ENCODE results near the gene APEH. TPM values are rescaled to one million over a fixed set of nuclear protein-coding genes. Genes with fewer than 3 reads are reported as not detected.
A peak's percentile ranks its signal among the peaks of the same experiment; 100 is the strongest.

APEH gene
- total and polyA plus RNA-seq, 2 of the 13 experiments (the other 11 are each of a cell fraction or from before 2014, with no cell fraction given), result 116 to 130 TPM

DNA sequence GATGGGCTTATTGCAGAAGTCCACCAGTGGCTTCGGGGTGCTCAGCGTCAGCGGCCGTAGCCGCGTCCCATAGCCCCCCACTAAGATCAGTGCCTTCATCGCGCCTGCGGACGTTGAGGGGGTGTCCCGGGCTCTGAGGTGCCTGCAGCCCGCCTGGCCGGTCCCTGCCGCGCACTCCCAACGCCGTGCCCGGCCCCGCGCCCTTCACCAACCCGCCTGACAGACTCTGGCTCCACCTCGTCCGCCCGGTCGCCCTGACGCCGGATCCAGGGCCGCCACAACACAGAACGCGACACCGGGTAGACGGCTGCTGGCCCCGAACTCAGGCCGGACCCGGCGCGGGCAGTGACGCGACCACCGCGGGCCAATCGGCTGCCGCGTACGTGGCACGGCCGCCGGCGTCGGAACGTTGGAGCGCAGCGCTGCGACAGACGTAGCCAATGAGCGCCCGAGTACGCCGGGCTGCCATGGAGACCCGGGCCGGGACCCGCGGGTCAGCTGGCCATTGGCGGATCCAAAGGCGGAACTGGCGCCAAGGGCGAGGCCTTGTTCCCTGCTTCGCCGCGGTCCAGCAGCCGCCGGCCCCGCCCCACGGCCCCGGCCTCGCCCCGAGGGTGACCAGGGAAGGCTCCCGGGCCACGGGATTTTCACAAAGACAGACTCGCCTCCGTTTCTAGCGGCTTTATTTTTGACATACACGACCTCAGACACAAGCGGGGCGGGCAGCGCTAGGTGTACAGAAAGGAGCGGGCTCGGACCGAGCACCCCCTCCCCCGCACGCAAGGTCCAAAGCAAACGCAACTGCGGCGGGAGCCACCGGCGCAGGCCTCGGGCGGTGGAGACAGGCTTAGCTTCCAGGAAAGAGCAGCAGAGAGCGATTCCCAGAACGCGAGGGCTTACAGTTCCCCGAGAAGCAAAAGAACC is 49.7 kb downstream of the APEH start, which contains the start of gene GMPPB (continued):
- no peak for TF ChIP-seq ZBTB7A (CRISPR knock-in tag; IDR thresholded peaks at IDR 0.05)
- TF ChIP-seq ZNF776 (CRISPR knock-in tag; IDR thresholded peaks at IDR 0.05), result peak; percentile 90; the same call in 1 of the 2 replicates
- peak; percentile 52; the same call in 1 of the 2 replicates for TF ChIP-seq POLR2AphosphoS2 (IDR thresholded peaks at IDR 0.05; ENCODE audit: low read depth, low read length)
- TF ChIP-seq TOE1 (CRISPR knock-in tag; IDR thresholded peaks at IDR 0.05), result no peak
- no peak for TF ChIP-seq ZNF629 (CRISPR knock-in tag; conservative IDR thresholded peaks at IDR 0.05)
- TF ChIP-seq, protein P1, sequence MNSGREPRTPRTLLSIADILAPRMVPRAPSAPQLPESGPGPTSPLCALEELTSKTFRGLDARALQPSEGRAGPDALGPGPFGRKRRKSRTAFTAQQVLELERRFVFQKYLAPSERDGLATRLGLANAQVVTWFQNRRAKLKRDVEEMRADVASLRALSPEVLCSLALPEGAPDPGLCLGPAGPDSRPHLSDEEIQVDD (CRISPR knock-in tag; IDR thresholded peaks at IDR 0.05; ENCODE audit: borderline replicate concordance), result peak; percentile 80; the same call in 1 of the 2 replicates
- peak; percentile 76; the same call in 1 of the 2 replicates for TF ChIP-seq ZNF136 (CRISPR knock-in tag; IDR thresholded peaks at IDR 0.05; ENCODE audit: low read depth)
- TF ChIP-seq, protein P2, sequence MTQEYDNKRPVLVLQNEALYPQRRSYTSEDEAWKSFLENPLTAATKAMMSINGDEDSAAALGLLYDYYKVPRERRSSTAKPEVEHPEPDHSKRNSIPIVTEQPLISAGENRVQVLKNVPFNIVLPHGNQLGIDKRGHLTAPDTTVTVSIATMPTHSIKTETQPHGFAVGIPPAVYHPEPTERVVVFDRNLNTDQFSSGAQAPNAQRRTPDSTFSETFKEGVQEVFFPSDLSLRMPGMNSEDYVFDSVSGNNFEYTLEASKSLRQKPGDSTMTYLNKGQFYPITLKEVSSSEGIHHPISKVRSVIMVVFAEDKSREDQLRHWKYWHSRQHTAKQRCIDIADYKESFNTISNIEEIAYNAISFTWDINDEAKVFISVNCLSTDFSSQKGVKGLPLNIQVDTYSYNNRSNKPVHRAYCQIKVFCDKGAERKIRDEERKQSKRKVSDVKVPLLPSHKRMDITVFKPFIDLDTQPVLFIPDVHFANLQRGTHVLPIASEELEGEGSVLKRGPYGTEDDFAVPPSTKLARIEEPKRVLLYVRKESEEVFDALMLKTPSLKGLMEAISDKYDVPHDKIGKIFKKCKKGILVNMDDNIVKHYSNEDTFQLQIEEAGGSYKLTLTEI (CRISPR knock-in tag; conservative IDR thresholded peaks at IDR 0.05), result no peak
- TF ChIP-seq ASH2L (IDR thresholded peaks at IDR 0.05; ENCODE audit: insufficient read length, low read depth, low read length), result peak; percentile 72
- no peak for TF ChIP-seq CEBPG (CRISPR knock-in tag; IDR thresholded peaks at IDR 0.05)
- TF ChIP-seq ZBTB7B (CRISPR knock-in tag; IDR thresholded peaks at IDR 0.05), result 0 out of 2 replicates have a peak, but pooled peaks have one; percentile 19
- TF ChIP-seq, protein P3, sequence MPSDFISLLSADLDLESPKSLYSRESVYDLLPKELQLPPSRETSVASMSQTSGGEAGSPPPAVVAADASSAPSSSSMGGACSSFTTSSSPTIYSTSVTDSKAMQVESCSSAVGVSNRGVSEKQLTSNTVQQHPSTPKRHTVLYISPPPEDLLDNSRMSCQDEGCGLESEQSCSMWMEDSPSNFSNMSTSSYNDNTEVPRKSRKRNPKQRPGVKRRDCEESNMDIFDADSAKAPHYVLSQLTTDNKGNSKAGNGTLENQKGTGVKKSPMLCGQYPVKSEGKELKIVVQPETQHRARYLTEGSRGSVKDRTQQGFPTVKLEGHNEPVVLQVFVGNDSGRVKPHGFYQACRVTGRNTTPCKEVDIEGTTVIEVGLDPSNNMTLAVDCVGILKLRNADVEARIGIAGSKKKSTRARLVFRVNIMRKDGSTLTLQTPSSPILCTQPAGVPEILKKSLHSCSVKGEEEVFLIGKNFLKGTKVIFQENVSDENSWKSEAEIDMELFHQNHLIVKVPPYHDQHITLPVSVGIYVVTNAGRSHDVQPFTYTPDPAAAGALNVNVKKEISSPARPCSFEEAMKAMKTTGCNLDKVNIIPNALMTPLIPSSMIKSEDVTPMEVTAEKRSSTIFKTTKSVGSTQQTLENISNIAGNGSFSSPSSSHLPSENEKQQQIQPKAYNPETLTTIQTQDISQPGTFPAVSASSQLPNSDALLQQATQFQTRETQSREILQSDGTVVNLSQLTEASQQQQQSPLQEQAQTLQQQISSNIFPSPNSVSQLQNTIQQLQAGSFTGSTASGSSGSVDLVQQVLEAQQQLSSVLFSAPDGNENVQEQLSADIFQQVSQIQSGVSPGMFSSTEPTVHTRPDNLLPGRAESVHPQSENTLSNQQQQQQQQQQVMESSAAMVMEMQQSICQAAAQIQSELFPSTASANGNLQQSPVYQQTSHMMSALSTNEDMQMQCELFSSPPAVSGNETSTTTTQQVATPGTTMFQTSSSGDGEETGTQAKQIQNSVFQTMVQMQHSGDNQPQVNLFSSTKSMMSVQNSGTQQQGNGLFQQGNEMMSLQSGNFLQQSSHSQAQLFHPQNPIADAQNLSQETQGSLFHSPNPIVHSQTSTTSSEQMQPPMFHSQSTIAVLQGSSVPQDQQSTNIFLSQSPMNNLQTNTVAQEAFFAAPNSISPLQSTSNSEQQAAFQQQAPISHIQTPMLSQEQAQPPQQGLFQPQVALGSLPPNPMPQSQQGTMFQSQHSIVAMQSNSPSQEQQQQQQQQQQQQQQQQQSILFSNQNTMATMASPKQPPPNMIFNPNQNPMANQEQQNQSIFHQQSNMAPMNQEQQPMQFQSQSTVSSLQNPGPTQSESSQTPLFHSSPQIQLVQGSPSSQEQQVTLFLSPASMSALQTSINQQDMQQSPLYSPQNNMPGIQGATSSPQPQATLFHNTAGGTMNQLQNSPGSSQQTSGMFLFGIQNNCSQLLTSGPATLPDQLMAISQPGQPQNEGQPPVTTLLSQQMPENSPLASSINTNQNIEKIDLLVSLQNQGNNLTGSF (CRISPR knock-in tag; IDR thresholded peaks at IDR 0.05), result no peak; the same call in 1 of the 2 replicates
- no peak; the same call in 1 of the 2 replicates for TF ChIP-seq ZFP37 (CRISPR knock-in tag; IDR thresholded peaks at IDR 0.05; ENCODE audit: borderline replicate concordance)
- TF ChIP-seq GZF1 (CRISPR knock-in tag; IDR thresholded peaks at IDR 0.05), result no peak
- TF ChIP-seq FOSL1 (CRISPR knock-in tag; IDR thresholded peaks at IDR 0.05; ENCODE audit: borderline replicate concordance), result no peak
- TF ChIP-seq, protein P4, sequence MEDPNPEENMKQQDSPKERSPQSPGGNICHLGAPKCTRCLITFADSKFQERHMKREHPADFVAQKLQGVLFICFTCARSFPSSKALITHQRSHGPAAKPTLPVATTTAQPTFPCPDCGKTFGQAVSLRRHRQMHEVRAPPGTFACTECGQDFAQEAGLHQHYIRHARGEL (CRISPR knock-in tag; IDR thresholded peaks at IDR 0.05), result peak; percentile 89
- TF ChIP-seq NFYC (CRISPR knock-in tag; IDR thresholded peaks at IDR 0.05), result peak; percentile 95
- TF ChIP-seq ZNF230 (CRISPR knock-in tag; IDR thresholded peaks at IDR 0.05), result peak; percentile 80; the same call in 1 of the 2 replicates
- TF ChIP-seq HNF4A (CRISPR knock-in tag; IDR thresholded peaks at IDR 0.05), result no peak
- no peak for TF ChIP-seq PRPF4 (IDR thresholded peaks at IDR 0.05; ENCODE audit: low read depth, low read length, poor library complexity, severe bottlenecking)
- peak; percentile 74; the same call in 1 of the 2 replicates for TF ChIP-seq KLF11 (CRISPR knock-in tag; IDR thresholded peaks at IDR 0.05)
